GM21576 (cell line): ENCODE results near the gene IL23A.
"Not testable (repeated sequence)": the region's sequence is repeated elsewhere in the genome, so short reads cannot be mapped to it uniquely, and the experiment has no call there.

Experiments used
- ATAC-seq: cut with Tn5 transposase; IDR thresholded peaks from one replicate; pipeline ENCODE4 v1.9.1; 2021; ENCODE audit warnings: mild to moderate bottlenecking, moderate library complexity; ENCODE audit not compliant: unreplicated experiment

The IL23A gene

DNA sequence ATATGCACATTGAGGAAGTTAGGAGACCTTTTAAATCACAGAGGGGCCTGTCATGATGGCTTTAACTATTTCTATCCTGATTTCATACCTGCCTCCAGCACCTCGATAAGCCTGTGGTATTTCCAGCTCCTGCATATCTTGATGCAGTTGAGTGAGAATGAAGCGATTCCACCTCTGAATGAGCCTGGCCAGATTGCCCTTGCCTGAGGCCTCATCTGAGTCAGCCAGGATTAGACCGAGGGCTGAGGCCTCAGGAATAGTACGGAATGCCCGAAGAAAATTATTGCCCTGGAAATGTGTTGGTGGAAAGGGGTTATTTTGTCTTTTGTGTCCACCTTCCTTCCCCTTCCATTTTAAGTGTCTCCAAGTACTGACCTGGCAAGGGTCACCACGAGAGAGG, 14.5 kb upstream of the IL23A start:
- no peak for ATAC-seq

GRCh38 chr12:56326126-56326525, 12.6 kb upstream of the IL23A start:
- no peak for ATAC-seq

DNA sequence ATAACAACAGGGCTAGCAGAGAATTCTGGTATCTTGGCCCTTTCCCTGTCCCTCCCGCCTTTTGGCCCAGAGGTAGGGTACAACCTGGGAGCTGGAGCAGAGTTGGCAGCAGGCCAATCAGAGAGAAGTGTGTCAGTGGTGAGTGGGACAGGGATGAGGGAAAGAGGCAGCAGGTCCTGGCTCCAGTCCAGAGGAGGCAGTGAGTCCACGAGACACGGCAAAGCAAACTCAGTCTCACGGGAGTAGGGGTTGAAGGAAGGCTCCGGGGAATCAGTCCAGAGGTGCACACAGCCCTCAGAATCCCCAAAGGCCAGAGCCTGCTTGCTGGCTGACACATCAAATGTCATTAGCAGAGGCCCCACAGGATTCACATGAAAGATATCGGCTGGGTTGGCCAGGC, 12.2 kb upstream of the IL23A start:
- no peak for ATAC-seq

GRCh38 chr12:56330936-56331490, 7.7 kb upstream of the IL23A start:
- ATAC-seq, result no peak

DNA sequence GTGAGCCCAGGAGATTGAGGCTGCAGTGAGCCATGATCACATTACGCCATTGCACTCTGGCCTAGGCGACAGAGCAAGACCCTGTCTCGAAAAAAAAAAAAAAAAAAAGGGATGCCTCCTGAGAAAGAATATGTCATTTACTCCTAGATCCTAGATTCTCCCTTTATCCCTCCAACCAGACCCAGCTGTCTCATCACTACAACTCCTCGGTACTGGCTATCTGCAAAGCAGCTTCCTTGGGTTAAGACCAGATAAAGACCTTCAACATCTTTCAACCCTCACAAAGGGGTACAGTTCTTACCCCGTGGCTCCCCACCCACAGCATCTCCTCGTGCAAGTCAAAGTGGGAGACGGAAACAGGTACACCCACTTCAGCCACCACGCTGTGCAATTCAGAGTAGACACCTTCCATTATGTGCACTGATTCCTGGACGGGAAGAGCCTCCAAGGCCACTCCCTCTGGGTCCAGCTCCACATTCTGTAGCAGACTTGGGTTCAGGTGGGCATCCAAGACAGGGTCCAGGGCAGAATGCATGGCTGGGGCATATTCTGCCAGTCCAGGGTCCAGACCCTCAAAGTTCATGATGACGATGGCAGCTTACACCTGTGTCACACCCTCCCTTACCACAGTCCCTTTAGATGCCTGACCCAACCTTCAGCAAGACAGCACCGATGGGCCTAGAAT, 6.0 kb upstream of the IL23A start:
- ATAC-seq, result no peak

- ATAC-seq, result no peak
Measured at GRCh38 chr12:56333197-56333678, 5.4 kb upstream of the IL23A start.

DNA sequence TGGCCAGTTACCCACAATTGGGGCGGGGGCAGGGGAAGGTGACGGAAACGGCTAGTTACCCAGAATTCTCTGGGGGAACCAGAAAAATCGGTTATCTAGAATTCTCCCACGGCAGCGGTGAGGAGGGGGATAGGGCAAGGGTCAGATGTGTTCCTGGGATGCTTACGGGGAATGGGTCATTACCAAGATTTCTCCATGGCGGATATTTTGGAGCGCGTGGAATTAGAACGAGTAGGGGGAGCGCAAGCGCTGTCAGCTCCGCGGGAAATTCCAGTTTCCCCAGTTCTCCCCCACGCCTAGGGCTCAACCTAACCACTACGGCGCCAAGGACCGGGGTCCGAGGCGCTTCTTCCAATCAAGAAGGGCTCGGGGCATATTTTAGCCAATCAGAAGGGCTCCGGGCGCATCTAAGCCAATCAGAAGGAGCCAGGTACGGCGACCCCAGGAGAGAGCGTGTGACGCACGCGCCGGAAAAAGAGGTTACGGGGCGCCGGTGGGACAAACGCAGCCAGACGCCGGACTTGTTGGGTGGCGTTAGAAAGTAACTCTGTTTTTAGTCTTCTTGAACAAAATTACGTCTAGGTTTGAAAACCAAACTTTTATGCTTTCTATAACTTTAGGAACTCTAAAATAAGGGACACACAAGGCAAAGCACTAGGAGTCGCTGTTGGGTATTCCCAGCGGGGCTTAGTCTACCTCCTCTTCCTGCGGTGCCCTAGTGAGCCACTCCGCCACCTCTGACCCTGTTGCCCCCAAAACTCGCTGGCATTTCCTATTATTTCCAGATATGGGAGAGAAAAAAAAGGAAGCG, 4.8 kb upstream of the IL23A start, which contains the start of gene PAN2:
Gene PAN2 (minus strand): TSS at position 322 of the 811 bp plus-strand sequence. CDS start 906 bp downstream, outside the sequence.
- peak; percentile 88 for ATAC-seq

GRCh38 chr12:56334490-56334793, 4.2 kb upstream of the IL23A start:
- no peak for ATAC-seq

DNA sequence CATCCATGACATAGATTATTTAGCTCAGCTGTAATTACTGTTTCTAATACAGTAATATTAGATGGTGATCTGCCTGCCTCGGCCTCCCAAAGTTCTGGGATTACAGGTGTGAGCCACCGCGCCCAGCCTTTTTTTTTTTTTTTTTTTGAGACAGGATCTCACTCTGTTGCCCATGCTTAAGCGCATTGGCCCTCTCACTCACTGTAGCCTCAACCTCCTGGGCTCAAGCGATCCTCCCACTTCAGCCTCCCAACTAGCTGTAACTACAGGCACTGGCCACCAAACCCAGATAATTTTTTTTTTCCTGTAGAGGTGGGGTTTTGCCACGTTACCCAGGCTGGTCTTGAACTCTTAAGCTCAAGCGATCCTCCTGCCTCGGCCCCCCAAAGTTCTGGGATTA, 3.2 kb upstream of the IL23A start:
- ATAC-seq, result not testable (repeated sequence)

GRCh38 chr12:56336361-56337167, 2.1 kb upstream of the IL23A start:
- ATAC-seq, result no peak

GRCh38 chr12:56337753-56338251, 882 bp upstream of the IL23A start:
- no peak for ATAC-seq

DNA sequence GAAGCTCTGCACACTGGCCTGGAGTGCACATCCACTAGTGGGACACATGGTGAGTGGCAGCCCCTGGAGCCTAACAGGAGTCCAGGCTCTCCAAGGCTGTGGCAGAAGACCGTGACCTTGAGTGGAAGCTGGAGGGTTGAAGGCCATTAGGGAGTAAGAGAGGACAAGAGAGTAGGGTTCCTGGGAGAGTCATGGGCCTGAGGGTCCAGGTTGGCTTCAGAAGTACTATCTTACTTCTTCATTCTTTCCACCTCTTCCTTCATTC, 406 bp downstream of the IL23A start:
- ATAC-seq, result no peak

DNA sequence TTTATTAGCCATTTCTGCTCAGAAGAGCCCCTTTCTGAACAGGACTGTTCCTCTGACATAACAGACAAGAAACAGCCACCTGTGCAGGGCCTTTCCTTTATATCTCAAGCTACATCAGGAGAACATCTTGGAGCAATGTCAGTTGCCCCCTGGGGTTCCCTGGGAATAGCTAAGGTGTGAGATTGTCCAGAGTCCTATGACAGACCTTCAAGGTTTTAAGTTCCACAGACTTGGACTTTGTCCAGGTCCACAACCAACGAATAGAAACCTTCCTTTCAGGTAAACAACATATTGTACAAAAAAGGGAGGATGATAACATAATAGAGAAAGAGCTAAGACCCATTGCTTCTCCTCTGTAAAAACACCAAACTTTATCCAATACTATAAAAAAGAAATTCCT, 2.9 kb downstream of the IL23A start:
- no peak for ATAC-seq

GRCh38 chr12:56342290-56342689, 3.6 kb downstream of the IL23A start:
- ATAC-seq, result not testable (repeated sequence)

DNA sequence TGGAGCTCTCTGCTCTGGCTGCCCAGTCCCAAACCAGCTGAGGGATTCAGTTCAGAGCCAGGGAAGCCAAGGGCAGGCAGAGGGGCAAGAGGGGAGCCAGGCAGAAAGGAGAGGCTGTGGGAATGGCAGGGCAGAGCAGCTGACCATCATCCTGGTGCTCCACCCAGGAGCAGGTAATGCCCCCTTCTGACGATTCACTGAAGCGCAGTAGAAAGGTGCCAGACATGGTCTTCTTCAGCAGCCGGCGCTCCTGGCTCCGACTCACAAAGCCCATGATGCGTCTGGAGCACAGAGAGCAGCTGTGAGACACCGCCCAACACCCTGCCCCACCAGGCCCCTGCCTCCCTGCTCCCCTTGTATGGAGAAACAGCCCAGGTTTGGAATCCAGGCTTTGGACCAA, 8.0 kb downstream of the IL23A start:
- ATAC-seq, result no peak

- not testable (repeated sequence) for ATAC-seq
Measured at GRCh38 chr12:56347255-56347654, 8.6 kb downstream of the IL23A start.

GRCh38 chr12:56348776-56349175, 10.1 kb downstream of the IL23A start:
- no peak for ATAC-seq

DNA sequence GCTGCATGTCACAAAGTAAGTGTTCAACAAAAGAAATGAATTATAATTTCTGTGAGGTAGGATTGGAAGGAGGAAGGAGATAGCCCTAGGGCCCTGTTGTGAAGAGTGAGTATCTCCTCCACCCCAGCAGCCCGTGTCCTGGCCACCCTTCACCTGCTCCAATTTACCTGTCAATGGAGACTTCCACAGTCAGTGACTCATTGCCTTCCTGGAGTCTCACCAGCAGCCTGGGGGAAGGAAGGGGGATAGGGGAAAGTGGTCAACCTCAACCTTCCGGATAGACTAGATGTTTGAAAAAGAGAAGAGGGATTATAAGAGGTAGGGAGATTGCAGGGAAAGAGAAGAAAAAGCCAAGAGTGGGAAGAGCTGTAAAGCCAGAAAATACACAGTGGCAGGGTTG, 12.0 kb downstream of the IL23A start:
- no peak for ATAC-seq

GRCh38 chr12:56351325-56351724, 12.6 kb downstream of the IL23A start:
- no peak for ATAC-seq

DNA sequence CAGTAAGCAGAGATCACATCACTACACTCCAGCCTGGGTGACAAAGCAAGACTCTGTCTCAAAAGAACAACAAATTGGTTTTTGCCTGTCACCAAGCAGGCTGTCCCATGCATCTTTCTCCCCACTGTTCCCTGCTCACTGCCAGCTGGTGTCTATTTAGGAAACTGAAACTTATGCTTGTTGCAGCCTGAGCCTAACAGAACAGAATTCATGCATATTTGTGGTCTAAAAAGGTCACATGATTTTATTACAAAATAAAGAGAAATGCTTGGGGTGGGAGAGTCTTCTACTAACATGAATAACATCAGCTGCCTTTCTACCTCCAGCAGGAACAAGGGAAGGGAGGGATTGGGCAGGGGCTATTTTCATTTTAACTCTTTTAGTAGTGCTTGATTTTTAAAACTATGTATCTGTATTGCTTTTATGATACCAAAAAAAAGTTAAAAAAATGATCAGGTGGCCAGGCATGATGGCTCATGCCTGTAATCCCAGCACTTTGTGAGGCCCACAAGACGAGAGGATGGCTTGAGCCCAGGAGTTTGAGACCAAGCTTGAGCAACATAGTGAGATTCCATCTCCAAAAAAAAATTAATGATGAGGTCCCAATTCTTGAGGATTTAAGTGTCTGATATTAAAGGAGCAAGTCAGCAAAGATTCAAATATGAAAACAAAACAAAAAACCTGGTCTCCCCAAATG, 20.3 kb downstream of the IL23A start:
- ATAC-seq, result no peak
